ENCODE measurements around the gene CATSPERB.

Gene CATSPERB

DNA sequence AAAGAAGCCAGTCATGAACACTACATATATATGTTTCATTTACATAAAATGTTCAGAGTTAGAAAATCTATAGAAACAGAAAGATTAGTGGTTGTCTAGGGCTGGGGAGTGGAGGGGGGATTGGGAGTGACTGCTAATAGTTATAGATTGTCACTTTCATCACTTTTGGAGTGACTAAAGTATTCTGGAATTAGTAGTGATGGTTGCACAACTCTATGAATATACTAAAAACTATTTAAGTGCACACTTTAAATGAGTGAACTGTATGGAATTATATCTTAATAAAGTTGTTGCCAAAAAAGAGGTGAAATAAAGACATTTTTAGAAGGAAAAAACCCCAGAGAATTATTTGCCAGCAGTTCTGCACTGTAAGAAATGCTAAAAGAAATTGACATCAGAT is 9.5 kb downstream of the CATSPERB start:
- no peaks in the 10 kb centered on the region for H3K9me3 ChIP-seq (ENCODE audit: insufficient read depth, low read length)
- H3K27me3 ChIP-seq (ENCODE audit: low read depth, low read length), result no peaks in the 10 kb centered on the region
- no peak overlapping the region for H3K27ac ChIP-seq (ENCODE audit: low read length)
- H3K9ac ChIP-seq (ENCODE audit: low read length), result no peak overlapping the region
- H2AFZ ChIP-seq (ENCODE audit: low read depth, low read length), result no peak overlapping the region
- H3K36me3 ChIP-seq (replicated peaks; ENCODE audit: low read depth, low read length), result no peaks in the 10 kb centered on the region
- no peak overlapping the region for H3K4me2 ChIP-seq (ENCODE audit: low read length)
- no peaks in the 10 kb centered on the region for H4K20me1 ChIP-seq (ENCODE audit: insufficient read depth, low read length)
- no peak for TF ChIP-seq EZH2phosphoT487 (IDR thresholded peaks at IDR 0.05; ENCODE audit: low read depth)
- TF ChIP-seq, protein P1, sequence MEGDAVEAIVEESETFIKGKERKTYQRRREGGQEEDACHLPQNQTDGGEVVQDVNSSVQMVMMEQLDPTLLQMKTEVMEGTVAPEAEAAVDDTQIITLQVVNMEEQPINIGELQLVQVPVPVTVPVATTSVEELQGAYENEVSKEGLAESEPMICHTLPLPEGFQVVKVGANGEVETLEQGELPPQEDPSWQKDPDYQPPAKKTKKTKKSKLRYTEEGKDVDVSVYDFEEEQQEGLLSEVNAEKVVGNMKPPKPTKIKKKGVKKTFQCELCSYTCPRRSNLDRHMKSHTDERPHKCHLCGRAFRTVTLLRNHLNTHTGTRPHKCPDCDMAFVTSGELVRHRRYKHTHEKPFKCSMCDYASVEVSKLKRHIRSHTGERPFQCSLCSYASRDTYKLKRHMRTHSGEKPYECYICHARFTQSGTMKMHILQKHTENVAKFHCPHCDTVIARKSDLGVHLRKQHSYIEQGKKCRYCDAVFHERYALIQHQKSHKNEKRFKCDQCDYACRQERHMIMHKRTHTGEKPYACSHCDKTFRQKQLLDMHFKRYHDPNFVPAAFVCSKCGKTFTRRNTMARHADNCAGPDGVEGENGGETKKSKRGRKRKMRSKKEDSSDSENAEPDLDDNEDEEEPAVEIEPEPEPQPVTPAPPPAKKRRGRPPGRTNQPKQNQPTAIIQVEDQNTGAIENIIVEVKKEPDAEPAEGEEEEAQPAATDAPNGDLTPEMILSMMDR (IDR thresholded peaks at IDR 0.05; ENCODE audit: low read depth, low read length), result no peak
- H3K4me3 ChIP-seq (ENCODE audit: low read length), result no peak overlapping the region
- H3K79me2 ChIP-seq (ENCODE audit: low read length), result no peaks in the 10 kb centered on the region
- no peaks in the 10 kb centered on the region for H3K4me1 ChIP-seq (ENCODE audit: low read length)

DNA sequence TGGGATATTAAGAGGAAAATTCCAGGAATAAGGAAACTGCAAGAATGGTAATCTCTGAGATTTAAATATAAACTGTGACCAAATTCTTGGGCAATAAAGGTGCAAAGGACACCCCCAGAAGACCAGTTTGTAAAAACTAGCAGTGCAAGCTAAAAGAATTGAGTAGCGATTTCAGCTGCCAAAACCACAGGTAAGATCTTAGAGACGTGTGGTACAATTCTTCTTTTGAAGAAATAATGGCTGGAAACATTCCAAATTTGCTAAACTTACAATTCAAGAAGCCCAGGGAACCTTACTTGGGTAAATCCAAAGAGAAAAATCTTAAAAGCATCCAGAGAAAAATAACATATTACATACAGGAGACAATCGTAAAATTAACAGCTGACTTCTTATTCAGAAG is 12.0 kb downstream of the CATSPERB start:
- H3K4me2 ChIP-seq (ENCODE audit: low read length), result no peak overlapping the region

DNA sequence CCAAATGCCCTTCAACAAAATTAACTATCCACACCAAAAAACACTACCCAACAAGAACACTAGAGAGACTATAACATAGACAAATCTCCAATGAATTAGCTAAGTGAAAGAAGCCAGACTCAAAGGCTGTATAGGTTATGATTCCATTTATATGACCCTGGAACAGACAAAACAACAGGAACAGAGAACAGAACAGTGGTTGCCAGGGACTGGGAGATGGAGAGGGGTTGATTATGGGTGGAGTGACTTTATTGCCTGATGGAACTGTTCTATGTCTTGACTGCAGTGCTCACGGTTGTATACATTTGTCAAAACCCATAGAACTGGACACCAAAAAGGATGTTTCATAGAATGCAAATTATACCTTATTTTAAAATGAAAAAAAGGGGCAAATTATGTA is 14.9 kb downstream of the CATSPERB start:
- H3K79me2 ChIP-seq (ENCODE audit: low read length), result no peaks in the 10 kb centered on the region
- no peaks in the 10 kb centered on the region for H3K9me3 ChIP-seq (ENCODE audit: insufficient read depth, low read length)
- H2AFZ ChIP-seq (ENCODE audit: low read depth, low read length), result no peak overlapping the region
- H3K27ac ChIP-seq (ENCODE audit: low read length), result no peak overlapping the region
- H4K20me1 ChIP-seq (ENCODE audit: insufficient read depth, low read length), result no peaks in the 10 kb centered on the region
- no peak overlapping the region for H3K4me2 ChIP-seq (ENCODE audit: low read length)
- no peaks in the 10 kb centered on the region for H3K36me3 ChIP-seq (replicated peaks; ENCODE audit: low read depth, low read length)
- H3K9ac ChIP-seq (ENCODE audit: low read length), result no peak overlapping the region
- H3K27me3 ChIP-seq (ENCODE audit: low read depth, low read length), result no peaks in the 10 kb centered on the region
- H3K4me1 ChIP-seq (ENCODE audit: low read length), result no peaks in the 10 kb centered on the region
- TF ChIP-seq EZH2phosphoT487 (IDR thresholded peaks at IDR 0.05; ENCODE audit: low read depth), result no peak
- TF ChIP-seq, protein P1 (IDR thresholded peaks at IDR 0.05; ENCODE audit: low read depth, low read length), result no peak
- no peak overlapping the region for H3K4me3 ChIP-seq (ENCODE audit: low read length)

More for the DNA sequence above, 12.0 kb downstream of the CATSPERB start:
- H3K9ac ChIP-seq (ENCODE audit: low read length), result no peak overlapping the region
- no peak overlapping the region for H3K27ac ChIP-seq (ENCODE audit: low read length)
- no peaks in the 10 kb centered on the region for H3K9me3 ChIP-seq (ENCODE audit: insufficient read depth, low read length)
- no peak overlapping the region for H2AFZ ChIP-seq (ENCODE audit: low read depth, low read length)
- no peak overlapping the region for H3K4me3 ChIP-seq (ENCODE audit: low read length)
- H3K4me1 ChIP-seq (ENCODE audit: low read length), result no peaks in the 10 kb centered on the region
- no peak for TF ChIP-seq EZH2phosphoT487 (IDR thresholded peaks at IDR 0.05; ENCODE audit: low read depth)
- TF ChIP-seq, protein P1 (IDR thresholded peaks at IDR 0.05; ENCODE audit: low read depth, low read length), result no peak
- H3K27me3 ChIP-seq (ENCODE audit: low read depth, low read length), result no peaks in the 10 kb centered on the region
- no peaks in the 10 kb centered on the region for H3K79me2 ChIP-seq (ENCODE audit: low read length)
- H4K20me1 ChIP-seq (ENCODE audit: insufficient read depth, low read length), result no peaks in the 10 kb centered on the region
- no peaks in the 10 kb centered on the region for H3K36me3 ChIP-seq (replicated peaks; ENCODE audit: low read depth, low read length)

DNA sequence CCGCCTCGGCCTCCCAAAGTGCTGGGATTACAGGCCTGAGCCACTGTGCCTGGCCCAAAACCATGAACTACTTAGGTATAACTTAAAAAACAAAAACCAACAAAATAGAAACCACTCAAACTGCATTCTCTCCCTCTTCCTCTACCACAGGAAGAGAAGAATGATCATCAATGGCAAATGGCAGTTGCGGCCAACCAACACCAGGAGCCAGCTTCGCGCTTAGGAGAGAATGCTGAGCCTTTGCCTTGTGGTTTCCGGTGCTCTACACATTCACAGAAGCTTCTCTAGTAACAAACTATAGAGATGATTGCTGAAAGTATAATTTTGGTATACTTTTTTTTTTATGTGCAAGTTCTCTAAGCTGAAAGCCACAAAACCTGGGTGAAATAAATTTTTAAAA is 17.1 kb downstream of the CATSPERB start:
- Histone ChIP-seq H4K20me1 (ENCODE audit: insufficient read depth, low read length) (no peaks in the 10 kb centered on the region), H3K27ac (ENCODE audit: low read length) (no peak overlapping the region), H2AFZ (ENCODE audit: low read depth, low read length) (no peak overlapping the region), H3K36me3 (replicated peaks; ENCODE audit: low read depth, low read length) (no peaks in the 10 kb centered on the region), H3K9ac (ENCODE audit: low read length) (no peak overlapping the region), H3K4me2 (ENCODE audit: low read length) (no peak overlapping the region), H3K27me3 (ENCODE audit: low read depth, low read length) (no peaks in the 10 kb centered on the region), H3K4me3 (ENCODE audit: low read length) (no peak overlapping the region), H3K9me3 (ENCODE audit: insufficient read depth, low read length) (no peaks in the 10 kb centered on the region), H3K79me2 (ENCODE audit: low read length) (no peaks in the 10 kb centered on the region), H3K4me1 (ENCODE audit: low read length) (no peaks in the 10 kb centered on the region)
- TF ChIP-seq EZH2phosphoT487 (IDR thresholded peaks at IDR 0.05; ENCODE audit: low read depth), result no peak
- TF ChIP-seq, protein P1 (IDR thresholded peaks at IDR 0.05; ENCODE audit: low read depth, low read length), result no peak

Measured in OCI-LY3 (cell line).